Upper lobe of left lung (tissue), 4 donors: ENCODE measurements around the gene DOCK1.

Experiments used
- CTCF ChIP-seq, 6 experiments: fragments of 450-650 bp in 4 of 6; fragments of 200-600 bp in 2 of 6; sonication (generic) in 2 of 6; IDR thresholded peaks; one replicate each; pipeline ENCODE4 v1.5.1; 2016 to 2019; ENCODE audit warnings: antibody characterized with exemption in 6 of 6
- POLR2A ChIP-seq, 4 donors: fragments of 450-650 bp; IDR thresholded peaks; one replicate each; pipeline ENCODE4 v1.5.1; 2016 to 2017; ENCODE audit warnings: antibody characterized with exemption in 4 of 4, mild to moderate bottlenecking in 2 of 4
- POLR2AphosphoS5 ChIP-seq, 2 donors: sonication (generic); formaldehyde crosslinking; IDR thresholded peaks; one replicate each; pipeline ENCODE4 v1.5.1; 2017; ENCODE audit warnings: antibody characterized with exemption in 2 of 2

GRCh38 chr10:127357265-127357664 lies 452.0 kb downstream of the DOCK1 start:
- TF ChIP-seq CTCF (IDR thresholded peaks at IDR 0.05): no peak
- no peak for TF ChIP-seq POLR2AphosphoS5 (IDR thresholded peaks at IDR 0.05)
- TF ChIP-seq POLR2A (IDR thresholded peaks at IDR 0.05): no peak
